H9 (cell line): ENCODE results near the gene TOPORS. TPM values are rescaled to one million over a fixed set of nuclear protein-coding genes. Genes with fewer than 3 reads are reported as not detected.

ENCODE experiments used
- DNase-seq: peaks from one replicate; pipeline ENCODE4 v3.0.0-alpha.2; 2017
- H2AFZ ChIP-seq: one replicate; pipeline ENCODE4 v1.6.1; 2013; ENCODE audit warnings: mild to moderate bottlenecking, low read length, control low read depth, moderate library complexity
- H2AK5ac ChIP-seq: 2 replicates; pipeline ENCODE4 v1.6.1; 2013; ENCODE audit warnings: low read length, control low read depth, mixed read lengths; ENCODE audit not compliant: insufficient read length
- H2BK120ac ChIP-seq: one replicate; pipeline ENCODE4 v1.6.1; 2013; ENCODE audit warnings: low read depth, mild to moderate bottlenecking, low read length, control low read depth, inconsistent platforms; ENCODE audit not compliant: poor library complexity, severe bottlenecking
- H2BK12ac ChIP-seq: 2 replicates; pipeline ENCODE4 v1.6.1; 2013; ENCODE audit warnings: low read length, control low read depth, mixed read lengths, low read depth; ENCODE audit not compliant: insufficient read length
- H2BK15ac ChIP-seq: 2 replicates; pipeline ENCODE4 v1.6.1; 2013; ENCODE audit warnings: low read depth, low read length, control low read depth
- H2BK20ac ChIP-seq: one replicate; pipeline ENCODE4 v1.6.1; 2013; ENCODE audit warnings: low read depth, mild to moderate bottlenecking, low read length, control low read depth, inconsistent platforms; ENCODE audit not compliant: poor library complexity, severe bottlenecking
- H2BK5ac ChIP-seq: 2 replicates; pipeline ENCODE4 v1.6.1; 2013; ENCODE audit warnings: low read length, control low read depth, mixed read lengths; ENCODE audit not compliant: insufficient read length
- H3K14ac ChIP-seq: 2 replicates; pipeline ENCODE4 v1.6.1; 2013; ENCODE audit warnings: low read length, control low read depth; ENCODE audit not compliant: insufficient read depth
- H3K18ac ChIP-seq: 2 replicates; pipeline ENCODE4 v1.6.1; 2013; ENCODE audit warnings: low read depth, mild to moderate bottlenecking, mixed read lengths, low read length, control low read depth; ENCODE audit not compliant: insufficient read length
- H3K23ac ChIP-seq: 2 replicates; pipeline ENCODE4 v1.6.1; 2013; ENCODE audit warnings: low read length, control low read depth, mixed read lengths, low read depth; ENCODE audit not compliant: insufficient read length
- H3K23me2 ChIP-seq: 2 replicates; pipeline ENCODE4 v1.6.1; 2013; ENCODE audit warnings: low read depth, mild to moderate bottlenecking, mixed read lengths, low read length, control low read depth; ENCODE audit not compliant: insufficient read length, poor library complexity, severe bottlenecking
- H3K27ac ChIP-seq: 2 replicates; pipeline ENCODE4 v1.5.1; 2013; ENCODE audit warnings: low read length, control low read depth, mixed read lengths, low read depth; ENCODE audit not compliant: insufficient read length
- H3K27me3 ChIP-seq: 2 replicates; pipeline ENCODE4 v1.6.1; 2013; ENCODE audit warnings: low read length, control low read depth, inconsistent platforms; ENCODE audit not compliant: insufficient read depth
- H3K4ac ChIP-seq: 2 replicates; pipeline ENCODE4 v1.6.1; 2013; ENCODE audit warnings: low read depth, mild to moderate bottlenecking, control low read depth, inconsistent platforms, low read length, moderate library complexity
- H3K4me1 ChIP-seq: 2 replicates; pipeline ENCODE4 v1.6.1; 2013; ENCODE audit warnings: low read length, control low read depth, inconsistent platforms; ENCODE audit not compliant: insufficient read depth
- H3K4me2 ChIP-seq: 2 replicates; pipeline ENCODE4 v1.6.1; 2013; ENCODE audit warnings: low read length, control low read depth, mixed read lengths; ENCODE audit not compliant: insufficient read length, insufficient read depth
- H3K56ac ChIP-seq: 2 replicates; pipeline ENCODE4 v1.6.1; 2013; ENCODE audit warnings: low read depth, mild to moderate bottlenecking, mixed read lengths, low read length, control low read depth; ENCODE audit not compliant: insufficient read length
- H3K79me1 ChIP-seq: 2 replicates; pipeline ENCODE4 v1.6.1; 2013; ENCODE audit warnings: low read depth, mild to moderate bottlenecking, moderate library complexity, low read length, control low read depth, inconsistent platforms; ENCODE audit not compliant: insufficient read depth, poor library complexity, severe bottlenecking
- H3K79me2 ChIP-seq: 2 replicates; pipeline ENCODE4 v1.6.1; 2013; ENCODE audit warnings: low read length, control low read depth, inconsistent platforms; ENCODE audit not compliant: insufficient read depth
- H3K9ac ChIP-seq: 2 replicates; pipeline ENCODE4 v1.6.1; 2013; ENCODE audit warnings: low read length, control low read depth, mixed read lengths; ENCODE audit not compliant: insufficient read length; ENCODE audit errors: extremely low read depth
- H3K9me3 ChIP-seq: one replicate; pipeline ENCODE4 v1.6.1; 2013; ENCODE audit warnings: low read depth, low read length, inconsistent platforms; ENCODE audit not compliant: control insufficient read depth
- H3T11ph ChIP-seq: one replicate; pipeline ENCODE4 v1.6.1; 2013; ENCODE audit warnings: mild to moderate bottlenecking, low read length, control low read depth, inconsistent platforms
- H4K20me1 ChIP-seq: one replicate; pipeline ENCODE4 v1.6.1; 2013; ENCODE audit not compliant: control insufficient read depth, insufficient read length, insufficient read depth
- H4K5ac ChIP-seq: 2 replicates; pipeline ENCODE4 v1.6.1; 2013; ENCODE audit warnings: low read depth, mild to moderate bottlenecking, mixed read lengths, low read length, control low read depth; ENCODE audit not compliant: insufficient read length
- H4K8ac ChIP-seq: replicated peaks from 2 replicates; pipeline ENCODE4 v1.6.1; 2013; ENCODE audit warnings: low read length, control low read depth, mixed read lengths, low read depth; ENCODE audit not compliant: insufficient read length
- H4K91ac ChIP-seq: 2 replicates; pipeline ENCODE4 v1.6.1; 2013; ENCODE audit warnings: low read depth, mild to moderate bottlenecking, moderate library complexity, mixed read lengths, low read length, control low read depth; ENCODE audit not compliant: insufficient read length
- H3K27ac Mint-ChIP-seq, 3 experiments: 2 replicates in 2 of 3; 3 replicates in 1 of 3; pipeline ENCODE4 v1.8.0; 2020 to 2021; ENCODE audit warnings: mixed read lengths in 3 of 3, mild to moderate bottlenecking in 1 of 3, moderate library complexity in 1 of 3
- H3K27me3 Mint-ChIP-seq: 2 replicates; pipeline ENCODE4 v1.8.0; 2021; ENCODE audit warnings: low read depth, mild to moderate bottlenecking, moderate library complexity, mixed read lengths
- H3K36me3 Mint-ChIP-seq, 3 experiments: 2 replicates in 2 of 3; 3 replicates in 1 of 3; pipeline ENCODE4 v1.8.0; 2020 to 2021; ENCODE audit warnings: low read depth in 3 of 3, mixed read lengths in 3 of 3; ENCODE audit not compliant: insufficient read depth in 1 of 3
- H3K4me1 Mint-ChIP-seq, 2 experiments: 2 replicates each; pipeline ENCODE4 v1.8.0; 2020; ENCODE audit warnings: mixed read lengths in 2 of 2
- H3K4me3 Mint-ChIP-seq, 2 experiments: 2 replicates in 1 of 2; 3 replicates in 1 of 2; pipeline ENCODE4 v1.8.0; 2020 to 2021; ENCODE audit warnings: mild to moderate bottlenecking in 2 of 2, mixed read lengths in 2 of 2, moderate library complexity in 1 of 2
- H3K9me3 Mint-ChIP-seq, 2 experiments: 2 replicates in 1 of 2; 3 replicates in 1 of 2; pipeline ENCODE4 v1.8.0; 2020; ENCODE audit warnings: mild to moderate bottlenecking in 2 of 2, mixed read lengths in 2 of 2, moderate library complexity in 1 of 2
- CTCF ChIP-seq: fragments of 200-600 bp; sonication (generic); conservative IDR thresholded peaks from 3 replicates; pipeline ENCODE4 v1.8.0; 2021; ENCODE audit warnings: antibody characterized with exemption, mild to moderate bottlenecking
- WGBS: extraction: QIAGEN DNeasy Blood & Tissue Kit; methylation state at CpG from one replicate; pipeline ENCODE4 v1.1.7; 2013; ENCODE audit warnings: missing lambda C conversion rate, low lambda C conversion rate, mixed read lengths; ENCODE audit not compliant: insufficient read length; ENCODE audit errors: extremely low coverage; 5-methylcytosine and 5-hydroxymethylcytosine counted together
- total RNA-seq: library from RNA; stranded (reverse); gene quantifications from 2 replicates; pipeline ENCODE4 v1.2.1, GENCODE V29; 2021

TOPORS gene
- total RNA-seq, 1 experiment from 2014 or later, result 31.9 TPM

- Histone ChIP-seq H2BK15ac (no peak overlapping the region), H3K79me1 (no peaks in the 10 kb centered on the region), H3K4ac (no peak overlapping the region), H3K23ac (no peak overlapping the region), H2AFZ (no peak overlapping the region), H4K91ac (no peak overlapping the region), H4K20me1 (no peaks in the 10 kb centered on the region), H3K4me2 (no peak overlapping the region), H2BK12ac (no peak overlapping the region), H4K5ac (no peak overlapping the region), H3K79me2 (no peaks in the 10 kb centered on the region), H3K14ac (no peak overlapping the region), H3K27ac (no peak overlapping the region), H3K9me3 (no peaks in the 10 kb centered on the region), H4K8ac (no peak overlapping the region), H3K56ac (no peak overlapping the region), H2AK5ac (no peak overlapping the region), H3T11ph (no peak overlapping the region), H3K27me3 (no peaks in the 10 kb centered on the region), H2BK20ac (no peak overlapping the region), H3K18ac (no peak overlapping the region), H3K23me2 (no peaks in the 10 kb centered on the region), H2BK5ac (no peak overlapping the region), H3K4me1 (peaks cover 3% of the 10 kb centered on the region; the same call in 1 of the 2 replicates), H3K9ac (no peak overlapping the region), H2BK120ac (no peak overlapping the region)
- Mint-ChIP-seq H3K4me3 (no peak overlapping the region), H3K27me3 (peaks cover 1% of the 10 kb centered on the region; the same call in 1 of the 2 replicates), H3K27ac (no peak overlapping the region; a peak in 1 of 7 replicates), H3K4me1 (peaks cover 3 to 10% of the 10 kb centered on the region in 2 experiments; a peak in 3 of 4 replicates), H3K9me3 (no peaks in the 10 kb centered on the region), H3K36me3 (no peaks in the 10 kb centered on the region)
- peak; percentile 95 for TF ChIP-seq CTCF
- WGBS, result 100% methylated on average over 1 of the region's 4 CpGs
- peak; percentile 59 for DNase-seq
Measured at GRCh38 chr9:32579706-32580331, 27.4 kb upstream of the TOPORS start.
